Ovary (tissue), 9 donors: ENCODE measurements around the gene RNF138. TPM values are rescaled to one million over a fixed set of nuclear protein-coding genes. Genes with fewer than 3 reads are reported as not detected.

ENCODE experiments used
- DNase-seq, 5 donors: peaks; one replicate each; pipeline ENCODE4 v3.0.0-alpha.2; 2019 to 2020
- H3K27ac ChIP-seq, 2 donors: fragments of 200-600 bp; one replicate each; pipeline versions ENCODE4 v1.5.1 to v1.8.0; 2019 to 2022
- H3K27me3 ChIP-seq: fragments of 200-600 bp; one replicate; pipeline ENCODE4 v1.8.0; 2022
- H3K36me3 ChIP-seq: fragments of 200-600 bp; sonication (generic); one replicate; pipeline ENCODE4 v1.5.1; 2019
- H3K4me1 ChIP-seq: one replicate; pipeline ENCODE4 v1.8.1; 2013; ENCODE audit warnings: mild to moderate bottlenecking, moderate library complexity; ENCODE audit not compliant: insufficient read depth
- H3K4me3 ChIP-seq: fragments of 200-600 bp; sonication (generic); one replicate; pipeline ENCODE4 v1.5.1; 2017
- H3K9me3 ChIP-seq, 2 donors: fragments of 200-600 bp in 1 of 2; sonication (generic) in 1 of 2; one replicate each; pipeline versions ENCODE4 v1.5.1 to v1.8.1; 2013 to 2019; ENCODE audit warnings: mild to moderate bottlenecking in 1 of 2, moderate library complexity in 1 of 2
- CTCF ChIP-seq, 3 donors: fragments of 450-650 bp in 2 of 3; fragments of 200-600 bp in 1 of 3; IDR thresholded peaks; one replicate each; pipeline versions ENCODE4 v1.5.1 to v1.8.0; 2016 to 2022; ENCODE audit warnings: antibody characterized with exemption in 3 of 3, mild to moderate bottlenecking in 1 of 3
- EP300 ChIP-seq: sonication (generic); formaldehyde crosslinking; IDR thresholded peaks from one replicate; pipeline ENCODE4 v1.6.1; 2017; ENCODE audit warnings: antibody characterized with exemption
- POLR2A ChIP-seq: fragments of 450-650 bp; IDR thresholded peaks from one replicate; pipeline ENCODE4 v1.6.1; 2017; ENCODE audit warnings: antibody characterized with exemption, mild to moderate bottlenecking, moderate library complexity
- WGBS, 3 donors: extraction: QIAGEN DNeasy Blood & Tissue Kit in 1 of 3; methylation state at CpG; one replicate each; pipeline versions ENCODE4 v1.1.5 to v1.1.7; 2013 to 2017; 5-methylcytosine and 5-hydroxymethylcytosine counted together
- intact Hi-C, 4 donors: fragments of 100-400 bp; cut with DNase I; formaldehyde crosslinking; loops; one replicate each; pipeline versions ENCODE4 v1.11.0 to v1.15.1; 2022 to 2023
- polyA plus RNA-seq, 2 donors: library from polyadenylated mRNA; stranded (reverse); fragments of 200-250 nt in 1 of 2; fragments of 350-450 nt in 1 of 2; fragmentation: Illumina TruSeq in 1 of 2; extraction: RNeasy Lipid Tissue Mini Kit (QIAGEN cat#74804) in 1 of 2; gene quantifications; one replicate each; pipeline ENCODE4 v1.2.3, GENCODE V29; 2013 to 2014
- total RNA-seq, 7 donors: library from RNA; depleted of rRNA in 2 of 7; stranded (reverse); fragments of >200 nt in 2 of 7; fragmentation: NEBNext Ultra II Directional in 3 of 7; extraction: Animal tissue kit (Norgen Biotek cat#: 25700) in 3 of 7; gene quantifications; one replicate each; pipeline versions ENCODE4 v1.1.0 to v1.2.4, GENCODE V29; 2016 to 2023
- donor health status: DM: no; HTN: no; CAD: no; lungs with moderate emphysema.
- donor health status: DM: no; HTN: no; CAD: no.
- donor health status: Bipolar disorder and iron deficiency.
- donor health status: DM: yes; HTN: yes; CAD: no.
- donor health status: DM: no; HTN: no; CAD: no.
- donor health status: DM: yes; HTN: yes; CAD: no.

Gene RNF138
- total and polyA plus RNA-seq, 9 donors = 10.2 to 41.9 (median 24.8) TPM

- H3K9me3 ChIP-seq = no peaks in the 10 kb centered on the region
- H3K4me3 ChIP-seq = no peak overlapping the region
- intact Hi-C loops = no loop called here
- no peak for TF ChIP-seq POLR2A
- H3K27ac ChIP-seq = no peak overlapping the region
- no peak for DNase-seq
- H3K27me3 ChIP-seq = no peaks in the 10 kb centered on the region
- H3K4me1 ChIP-seq = no peaks in the 10 kb centered on the region
- H3K36me3 ChIP-seq = no peaks in the 10 kb centered on the region
- WGBS, 3 donors = 91 to 94% (median 92%) methylated on average over 4 of the region's 4 CpGs
Observed at GRCh38 chr18:32112826-32113225, 21.2 kb downstream of the RNF138 start.

- Histone ChIP-seq H3K4me3 (no peak overlapping the region), H3K4me1 (no peaks in the 10 kb centered on the region), H3K36me3 (no peaks in the 10 kb centered on the region), H3K9me3 (no peaks in the 10 kb centered on the region), H3K27ac (no peak overlapping the region), H3K27me3 (no peaks in the 10 kb centered on the region)
- DNase-seq = no peak
- intact Hi-C loops = no loop called here
- no peak for TF ChIP-seq EP300
- TF ChIP-seq POLR2A = no peak
- TF ChIP-seq CTCF (IDR thresholded peaks at IDR 0.05) = no peak
- WGBS, 3 donors = 95 to 98% (median 97%) methylated on average over 4 of the region's 4 CpGs
Observed at GRCh38 chr18:32114293-32114942, 22.7 kb downstream of the RNF138 start.

- Histone ChIP-seq H3K27me3 (no peaks in the 10 kb centered on the region), H3K4me3 (no peak overlapping the region), H3K9me3 (no peaks in the 10 kb centered on the region), H3K36me3 (no peaks in the 10 kb centered on the region), H3K27ac (no peak overlapping the region), H3K4me1 (no peaks in the 10 kb centered on the region)
- WGBS, 3 donors = 88 to 91% (median 90%) methylated on average over 5 of the region's 5 CpGs
- intact Hi-C loops = no loop called here
- no peak for DNase-seq
- TF ChIP-seq EP300 (no peak), CTCF (IDR thresholded peaks at IDR 0.05) (no peak), POLR2A (no peak)
Observed at GRCh38 chr18:32122039-32122438, 30.4 kb downstream of the RNF138 start.

GRCh38 chr18:32126538-32126937, 34.9 kb downstream of the RNF138 start:
- H3K4me3 ChIP-seq = no peak overlapping the region
- WGBS, 3 donors = 94 to 97% (median 94%) methylated on average over 3 of the region's 3 CpGs
- no peak overlapping the region for H3K27ac ChIP-seq
- no peaks in the 10 kb centered on the region for H3K36me3 ChIP-seq
- TF ChIP-seq CTCF (IDR thresholded peaks at IDR 0.05) = no peak
- no peak for TF ChIP-seq EP300
- TF ChIP-seq POLR2A = no peak
- intact Hi-C loops = no loop called here
- no peaks in the 10 kb centered on the region for H3K4me1 ChIP-seq
- no peaks in the 10 kb centered on the region for H3K9me3 ChIP-seq
- no peaks in the 10 kb centered on the region for H3K27me3 ChIP-seq
- no peak for DNase-seq

GRCh38 chr18:32135625-32136024, 44.0 kb downstream of the RNF138 start:
- intact Hi-C loops = no loop called here
- TF ChIP-seq EP300 = no peak
- TF ChIP-seq POLR2A = no peak
- TF ChIP-seq CTCF (IDR thresholded peaks at IDR 0.05) = no peak
- no peak for DNase-seq

More at GRCh38 chr18:32135625-32136024, 44.0 kb downstream of the RNF138 start:
- WGBS, 3 donors = 80 to 89% (median 85%) methylated on average over 2 of the region's 2 CpGs
- Histone ChIP-seq H3K27me3 (no peaks in the 10 kb centered on the region), H3K9me3 (no peaks in the 10 kb centered on the region), H3K4me3 (no peak overlapping the region), H3K27ac (no peak overlapping the region), H3K4me1 (no peaks in the 10 kb centered on the region), H3K36me3 (no peaks in the 10 kb centered on the region)
